Central memory CD4-positive, alpha-beta T cell (primary cell): ENCODE data around the gene NDUFAB1.
A peak's percentile ranks its signal among the peaks of the same experiment; 100 is the strongest.
"Not testable (repeated sequence)": the region's sequence is repeated elsewhere in the genome, so short reads cannot be mapped to it uniquely, and the experiment has no call there.

Experiments
- DNase-seq: peaks from one replicate; pipeline ENCODE4 v3.0.0; 2022
- total RNA-seq, 3 experiments: gene quantifications; one replicate each; lab custom pipeline; 2026; lab: John Stamatoyannopoulos, UW

Gene NDUFAB1
- total RNA-seq, result 13.1 to 103 (median 26.8) reads per million in 3 experiments

- DNase-seq, result peak; percentile 86
Measured at GRCh38 chr16:23595951-23596720, at the start of gene NDUFAB1. TSS of gene NDUFAB1 (minus strand) at chr16:23596316. CDS start at chr16:23596290, 26 bp downstream.

- DNase-seq, result no peak
Measured at GRCh38 chr16:23642246-23642774, 46.2 kb upstream of the NDUFAB1 start.

- DNase-seq, result peak; percentile 81
Measured at GRCh38 chr16:23640931-23641765, 45.0 kb upstream of the NDUFAB1 start, which contains the start of the genes DCTN5 and PALB2. TSS of gene DCTN5 (plus strand) at chr16:23641466. CDS start at chr16:23641543, 77 bp downstream. TSS of gene PALB2 (minus strand) at chr16:23641310. CDS start at chr16:23641157, 153 bp downstream.

- DNase-seq, result no peak
Measured at GRCh38 chr16:23640615-23640930, 44.5 kb upstream of the NDUFAB1 start.

GRCh38 chr16:23635958-23636357 lies 39.8 kb upstream of the NDUFAB1 start:
- DNase-seq, result no peak

- no peak for DNase-seq
Measured at GRCh38 chr16:23634461-23635036, 38.4 kb upstream of the NDUFAB1 start.

GRCh38 chr16:23631874-23632273 lies 35.8 kb upstream of the NDUFAB1 start:
- DNase-seq, result not testable (repeated sequence)

GRCh38 chr16:23629516-23629915 lies 33.4 kb upstream of the NDUFAB1 start:
- DNase-seq, result no peak

GRCh38 chr16:23624092-23624491 lies 28.0 kb upstream of the NDUFAB1 start:
- no peak for DNase-seq

- no peak for DNase-seq
Measured at GRCh38 chr16:23615805-23616204, 19.7 kb upstream of the NDUFAB1 start.

GRCh38 chr16:23611936-23612335 lies 15.8 kb upstream of the NDUFAB1 start:
- DNase-seq, result no peak

GRCh38 chr16:23610905-23611304 lies 14.8 kb upstream of the NDUFAB1 start:
- not testable (repeated sequence) for DNase-seq

- DNase-seq, result no peak
Measured at GRCh38 chr16:23609929-23610328, 13.8 kb upstream of the NDUFAB1 start.

GRCh38 chr16:23608194-23608593 lies 12.1 kb upstream of the NDUFAB1 start:
- DNase-seq, result no peak

- DNase-seq, result no peak
Measured at GRCh38 chr16:23607726-23608125, 11.6 kb upstream of the NDUFAB1 start.

- no peak for DNase-seq
Measured at GRCh38 chr16:23597003-23597756, 1.1 kb upstream of the NDUFAB1 start.

- DNase-seq, result no peak
Measured at GRCh38 chr16:23595246-23595950, 718 bp downstream of the NDUFAB1 start.

- no peak for DNase-seq
Measured at GRCh38 chr16:23594186-23594585, 1.9 kb downstream of the NDUFAB1 start.

- DNase-seq, result no peak
Measured at GRCh38 chr16:23590181-23590580, 5.9 kb downstream of the NDUFAB1 start.

- no peak for DNase-seq
Measured at GRCh38 chr16:23587726-23588125, 8.4 kb downstream of the NDUFAB1 start.
